CD14-positive monocyte (primary cell): Measurements from ENCODE around the gene RNF186. TPM values are rescaled to one million over a fixed set of nuclear protein-coding genes. Genes with fewer than 3 reads are reported as not detected.
"Not testable (repeated sequence)": the region's sequence is repeated elsewhere in the genome, so short reads cannot be mapped to it uniquely, and the experiment has no call there.

Experiments
- DNase-seq, 3 donors: peaks; one replicate each; pipeline ENCODE4 v3.0.0-alpha.2; 2011 to 2022
- H2AFZ ChIP-seq: 2 replicates; pipeline ENCODE4 v1.6.0; 2012; ENCODE audit warnings: mild to moderate bottlenecking, low read depth, low read length, inconsistent platforms; ENCODE audit not compliant: insufficient read depth, poor library complexity, severe bottlenecking
- H3K27ac ChIP-seq, 2 donors: 1 replicate in 1 of 2; 2 replicates in 1 of 2; pipeline ENCODE4 v1.5.1; 2012 to 2013; ENCODE audit warnings: low read length in 2 of 2, control low read depth in 1 of 2, inconsistent platforms in 1 of 2, low read depth in 1 of 2, mild to moderate bottlenecking in 1 of 2
- H3K27me3 ChIP-seq, 2 donors: one replicate each; pipeline versions ENCODE4 v1.6.0 to v1.6.1; 2011 to 2013; ENCODE audit warnings: low read length in 2 of 2; ENCODE audit not compliant: control insufficient read depth in 2 of 2, insufficient read depth in 2 of 2
- H3K36me3 ChIP-seq, 2 donors: replicated peaks in 1 of 2; 1 replicate in 1 of 2; 2 replicates in 1 of 2; pipeline versions ENCODE4 v1.5.1 to v1.6.1; 2012 to 2013; ENCODE audit warnings: low read length in 2 of 2, control low read depth in 1 of 2, inconsistent platforms in 1 of 2, mild to moderate bottlenecking in 1 of 2; ENCODE audit not compliant: insufficient read depth in 2 of 2, control insufficient read depth in 1 of 2
- H3K4me1 ChIP-seq, 2 donors: 1 replicate in 1 of 2; 2 replicates in 1 of 2; pipeline versions ENCODE4 v1.5.1 to v1.6.1; 2012 to 2013; ENCODE audit warnings: low read length in 2 of 2, control low read depth in 1 of 2, inconsistent platforms in 1 of 2, mild to moderate bottlenecking in 1 of 2, moderate library complexity in 1 of 2; ENCODE audit not compliant: insufficient read depth in 2 of 2, control insufficient read depth in 1 of 2
- H3K4me2 ChIP-seq: replicated peaks from 2 replicates; pipeline ENCODE3; 2012; ENCODE audit warnings: low read length, moderate library complexity, mild to moderate bottlenecking; ENCODE audit not compliant: poor library complexity, severe bottlenecking; ENCODE audit errors: extremely low read depth
- H3K4me3 ChIP-seq, 3 experiments: fragments of 200-600 bp in 1 of 3; sonication (generic) in 1 of 3; replicated peaks in 1 of 3; 1 replicate in 2 of 3; 2 replicates in 1 of 3; pipeline ENCODE4 v1.5.1; 2011 to 2013; ENCODE audit warnings: low read length in 3 of 3, mild to moderate bottlenecking in 3 of 3, control low read depth in 2 of 3, low read depth in 2 of 3, inconsistent platforms in 1 of 3, moderate library complexity in 1 of 3
- H3K79me2 ChIP-seq: 2 replicates; pipeline ENCODE4 v1.6.0; 2012; ENCODE audit warnings: mild to moderate bottlenecking, control low read depth, inconsistent platforms, low read length, moderate library complexity; ENCODE audit not compliant: insufficient read depth
- H3K9ac ChIP-seq: 2 replicates; pipeline ENCODE4 v1.6.0; 2017; ENCODE audit warnings: low read length, mild to moderate bottlenecking; ENCODE audit not compliant: insufficient read depth, poor library complexity, severe bottlenecking
- H3K9me3 ChIP-seq, 2 donors: replicated peaks in 1 of 2; 1 replicate in 1 of 2; 2 replicates in 1 of 2; pipeline versions ENCODE4 v1.5.1 to v1.6.1; 2012 to 2013; ENCODE audit warnings: low read length in 2 of 2, control low read depth in 1 of 2; ENCODE audit not compliant: control insufficient read depth in 1 of 2, insufficient read depth in 1 of 2
- H4K20me1 ChIP-seq: 2 replicates; pipeline ENCODE4 v1.6.0; 2012; ENCODE audit warnings: mild to moderate bottlenecking, low read length, control low read depth, moderate library complexity; ENCODE audit not compliant: insufficient read depth
- H3K27ac Mint-ChIP-seq, 7 donors: one replicate each; pipeline ENCODE4 v1.8.0; 2020; ENCODE audit warnings: mild to moderate bottlenecking in 7 of 7, mixed read lengths in 7 of 7, moderate library complexity in 6 of 7, inconsistent platforms in 2 of 7
- H3K27me3 Mint-ChIP-seq, 3 donors: one replicate each; pipeline ENCODE4 v1.8.0; 2021 to 2022; ENCODE audit warnings: low read depth in 3 of 3, mild to moderate bottlenecking in 3 of 3, mixed read lengths in 3 of 3, moderate library complexity in 3 of 3, inconsistent platforms in 1 of 3
- H3K36me3 Mint-ChIP-seq, 2 donors: one replicate each; pipeline ENCODE4 v1.8.0; 2020; ENCODE audit warnings: mixed read lengths in 2 of 2, inconsistent platforms in 1 of 2, mild to moderate bottlenecking in 1 of 2
- H3K4me1 Mint-ChIP-seq: one replicate; pipeline ENCODE4 v1.8.0; 2020; ENCODE audit warnings: mild to moderate bottlenecking, mixed read lengths
- H3K4me3 Mint-ChIP-seq, 2 donors: one replicate each; pipeline ENCODE4 v1.8.0; 2020; ENCODE audit warnings: mild to moderate bottlenecking in 2 of 2, mixed read lengths in 2 of 2, moderate library complexity in 1 of 2
- H3K9me3 Mint-ChIP-seq, 7 donors: one replicate each; pipeline ENCODE4 v1.8.0; 2020 to 2022; ENCODE audit warnings: mixed read lengths in 7 of 7, mild to moderate bottlenecking in 6 of 7, moderate library complexity in 6 of 7, inconsistent platforms in 2 of 7
- CTCF ChIP-seq: fragments of 200-600 bp; IDR thresholded peaks from one replicate; pipeline ENCODE4 v1.8.0; 2022; ENCODE audit warnings: antibody characterized with exemption, mild to moderate bottlenecking
- WGBS: methylation state at CpG from one replicate; pipeline ENCODE4 v1.1.5; 2013; ENCODE audit warnings: missing lambda C conversion rate; ENCODE audit not compliant: insufficient coverage; 5-methylcytosine and 5-hydroxymethylcytosine counted together
- intact Hi-C, 2 donors: fragments of 100-400 bp; cut with micrococcal nuclease; formaldehyde crosslinking; loops; one replicate each; pipeline versions ENCODE4 v1.15.0 to v1.15.1; 2023
- polyA plus RNA-seq, 3 donors: library from polyadenylated mRNA; depleted of rRNA in 1 of 3; unstranded in 2 of 3; stranded (reverse) in 1 of 3; fragments of 300-500 nt in 2 of 3; fragments of >200 nt in 1 of 3; fragmentation: Illumina TruSeq in 2 of 3; gene quantifications; 1 replicate in 2 of 3; 2 replicates in 1 of 3; pipeline ENCODE4 v1.2.3, GENCODE V29; 2012 to 2021

Gene RNF186
- polyA plus RNA-seq, 3 donors: not detected

DNA sequence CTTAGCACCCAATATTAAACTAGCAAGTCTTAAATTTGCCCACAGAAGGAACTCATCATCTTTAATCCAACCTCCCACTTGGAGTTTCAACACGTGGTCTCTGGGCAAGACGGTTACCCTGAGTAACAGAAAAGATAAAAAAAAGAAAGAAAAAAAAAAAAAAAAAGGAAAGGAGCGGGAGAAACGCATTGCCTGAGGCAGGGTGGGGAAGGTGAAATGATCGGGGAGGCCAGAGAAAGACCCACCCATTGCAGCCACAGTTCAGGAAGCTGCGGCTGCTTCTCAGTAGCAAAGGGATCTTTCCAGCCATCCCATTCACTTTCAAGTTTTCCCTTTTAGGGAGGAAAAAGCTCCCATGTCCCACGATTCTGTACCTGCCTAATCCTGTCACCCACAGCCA lies 35.1 kb upstream of the RNF186 start:
- peaks cover 8 to 28% (median 17%) of the 10 kb centered on the region in 3 donors for H3K27me3 Mint-ChIP-seq
- Histone ChIP-seq H3K4me2 (no peak overlapping the region), H3K9me3 (no peaks in the 10 kb centered on the region), H3K36me3 (no peaks in the 10 kb centered on the region), H3K27ac (no peak overlapping the region), H3K9ac (no peak overlapping the region), H3K4me3 (no peak overlapping the region), H3K79me2 (no peaks in the 10 kb centered on the region), H4K20me1 (no peaks in the 10 kb centered on the region), H3K27me3 (peaks cover 4 to 10% of the 10 kb centered on the region in 2 donors), H2AFZ (no peak overlapping the region), H3K4me1 (no peaks in the 10 kb centered on the region)
- peaks cover 0 to 2% (median 0%) of the 10 kb centered on the region in 7 donors for H3K9me3 Mint-ChIP-seq
- no peak overlapping the region for H3K27ac Mint-ChIP-seq
- no peak for DNase-seq
- no peak overlapping the region for H3K4me3 Mint-ChIP-seq
- intact Hi-C loops: no loop called here
- no peaks in the 10 kb centered on the region for H3K36me3 Mint-ChIP-seq
- no peak for TF ChIP-seq CTCF
- no peaks in the 10 kb centered on the region for H3K4me1 Mint-ChIP-seq
- WGBS: 83% methylated on average over 1 of the region's 7 CpGs

DNA sequence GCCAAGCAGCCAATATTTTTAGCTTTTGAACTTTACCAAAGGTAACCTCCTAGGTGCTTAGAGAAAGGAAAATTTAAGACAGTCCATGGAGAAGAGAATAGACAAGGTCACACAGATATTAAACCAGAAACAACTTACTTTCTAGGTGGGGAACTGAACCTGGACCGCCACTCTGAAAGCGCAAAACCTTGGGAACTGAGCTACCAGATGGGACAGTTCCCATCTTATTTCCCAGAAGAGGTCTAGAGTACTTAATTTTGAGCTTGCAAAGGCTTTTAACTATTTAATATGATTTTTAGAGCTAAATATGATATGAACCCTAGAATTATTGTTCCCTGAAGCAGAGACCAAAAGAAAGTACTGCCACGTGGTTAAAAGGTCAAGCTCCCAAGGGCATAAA lies 34.2 kb upstream of the RNF186 start:
- not testable (repeated sequence) for H3K36me3 ChIP-seq, H2AFZ ChIP-seq, H3K9ac ChIP-seq

GRCh38 chr1:19847334-19847733 lies 32.3 kb upstream of the RNF186 start:
- intact Hi-C loops, H3K4me1 Mint-ChIP-seq, H4K20me1 ChIP-seq, H3K4me3 ChIP-seq, H3K36me3 ChIP-seq, H3K9ac ChIP-seq, H3K27ac ChIP-seq, DNase-seq, H3K4me1 ChIP-seq, H3K9me3 ChIP-seq, H3K27ac Mint-ChIP-seq, H2AFZ ChIP-seq, H3K4me3 Mint-ChIP-seq, H3K9me3 Mint-ChIP-seq, H3K4me2 ChIP-seq, H3K79me2 ChIP-seq, H3K36me3 Mint-ChIP-seq: not testable (repeated sequence)
- 96% methylated on average over 2 of the region's 9 CpGs for WGBS
- peaks cover 4 to 15% of the 10 kb centered on the region in 2 donors for H3K27me3 ChIP-seq
- H3K27me3 Mint-ChIP-seq: peaks cover 19 to 28% (median 24%) of the 10 kb centered on the region in 3 donors

More for the DNA sequence above, 34.2 kb upstream of the RNF186 start:
- H3K9me3 Mint-ChIP-seq, H3K9me3 ChIP-seq, H3K79me2 ChIP-seq, H3K4me1 Mint-ChIP-seq, DNase-seq, H3K36me3 Mint-ChIP-seq, H3K4me3 ChIP-seq, H4K20me1 ChIP-seq, H3K4me3 Mint-ChIP-seq, intact Hi-C loops, H3K4me1 ChIP-seq, H3K4me2 ChIP-seq, H3K27ac ChIP-seq, H3K27ac Mint-ChIP-seq: not testable (repeated sequence)
- peaks cover 15 to 34% (median 22%) of the 10 kb centered on the region in 3 donors for H3K27me3 Mint-ChIP-seq
- whole genome bisulfite sequencing: no CpG with 5 or more reads among the region's 3 CpGs
- peaks cover 4 to 15% of the 10 kb centered on the region in 2 donors for H3K27me3 ChIP-seq
